Fibroblast of lung (primary cell): ENCODE measurements around the gene VAMP2.

Source experiments
- EZH2 ChIP-seq: IDR thresholded peaks from 2 replicates; pipeline ENCODE4 v1.5.1; 2012; ENCODE audit warnings: low read length, control low read depth, mild to moderate bottlenecking; ENCODE audit errors: missing control alignments
- TF ChIP-seq, protein P1 (sequence below), 2 donors: IDR thresholded peaks in 1 of 2; conservative IDR thresholded peaks in 1 of 2; 1 replicate in 1 of 2; 2 replicates in 1 of 2; pipeline ENCODE4 v1.5.1; 2011 to 2012; ENCODE audit warnings: low read length in 2 of 2, control low read depth in 1 of 2, inconsistent platforms in 1 of 2, low read depth in 1 of 2, mild to moderate bottlenecking in 1 of 2

DNA sequence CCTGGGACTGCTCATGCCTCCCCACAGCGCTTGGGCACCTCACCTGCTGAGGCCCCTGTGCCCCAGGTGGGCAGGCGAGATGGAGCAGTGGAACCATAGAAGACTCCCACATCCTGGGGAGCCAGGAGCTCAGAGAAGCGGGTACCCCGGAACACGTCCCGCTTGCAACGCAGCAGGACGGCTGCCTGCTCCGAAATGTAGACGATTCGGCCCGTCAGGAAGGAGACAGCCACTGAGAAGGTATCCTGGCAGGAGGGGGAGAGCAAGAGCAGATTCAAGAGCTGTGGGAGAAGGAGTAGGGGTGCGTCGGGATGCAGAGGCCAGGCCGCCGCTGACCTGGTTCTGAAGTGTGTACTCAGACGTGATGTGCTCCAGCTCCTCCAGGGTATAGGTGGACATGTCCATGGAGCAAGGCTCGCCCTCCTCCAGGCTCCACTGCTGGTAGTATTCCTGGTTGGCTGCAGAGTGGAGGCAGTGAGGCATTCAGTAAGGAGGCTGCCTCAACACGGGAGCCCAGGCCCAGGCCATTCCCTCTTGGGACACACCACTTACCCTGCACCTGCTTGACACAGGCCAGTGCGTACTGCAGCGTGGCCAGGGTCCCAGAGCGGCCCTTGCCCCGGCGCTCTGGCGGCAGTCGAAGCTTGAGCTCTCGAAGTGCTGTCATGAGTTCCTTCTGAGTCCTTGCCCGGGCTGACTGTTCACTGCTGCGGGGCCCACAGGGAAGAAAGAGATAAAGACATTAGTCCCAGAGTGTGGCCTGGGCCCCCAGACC, 13.1 kb downstream of the VAMP2 start:
- TF ChIP-seq, protein P1, sequence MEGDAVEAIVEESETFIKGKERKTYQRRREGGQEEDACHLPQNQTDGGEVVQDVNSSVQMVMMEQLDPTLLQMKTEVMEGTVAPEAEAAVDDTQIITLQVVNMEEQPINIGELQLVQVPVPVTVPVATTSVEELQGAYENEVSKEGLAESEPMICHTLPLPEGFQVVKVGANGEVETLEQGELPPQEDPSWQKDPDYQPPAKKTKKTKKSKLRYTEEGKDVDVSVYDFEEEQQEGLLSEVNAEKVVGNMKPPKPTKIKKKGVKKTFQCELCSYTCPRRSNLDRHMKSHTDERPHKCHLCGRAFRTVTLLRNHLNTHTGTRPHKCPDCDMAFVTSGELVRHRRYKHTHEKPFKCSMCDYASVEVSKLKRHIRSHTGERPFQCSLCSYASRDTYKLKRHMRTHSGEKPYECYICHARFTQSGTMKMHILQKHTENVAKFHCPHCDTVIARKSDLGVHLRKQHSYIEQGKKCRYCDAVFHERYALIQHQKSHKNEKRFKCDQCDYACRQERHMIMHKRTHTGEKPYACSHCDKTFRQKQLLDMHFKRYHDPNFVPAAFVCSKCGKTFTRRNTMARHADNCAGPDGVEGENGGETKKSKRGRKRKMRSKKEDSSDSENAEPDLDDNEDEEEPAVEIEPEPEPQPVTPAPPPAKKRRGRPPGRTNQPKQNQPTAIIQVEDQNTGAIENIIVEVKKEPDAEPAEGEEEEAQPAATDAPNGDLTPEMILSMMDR (conservative IDR thresholded peaks at IDR 0.05 in 1 of 2, IDR thresholded peaks at IDR 0.05 in 1 of 2; ENCODE audit: low read depth in 1 of 2, low read length in 2 of 2) = no peak
- TF ChIP-seq EZH2 = no peak
